RCC 7860 (cell line): ENCODE measurements around the gene RAB22A.

Source experiments
- DNase-seq: peaks from one replicate; pipeline ENCODE4 v3.0.0-alpha.2; 2015; ENCODE audit warnings: low spot score
- FAIRE-seq: peaks from 2 replicates; lab custom pipeline; 2012; peaks lifted over from hg19 to GRCh38; lab: Jason Lieb, UNC

Gene RAB22A

GRCh38 chr20:58309591-58310290 lies at the start of gene RAB22A:
Gene RAB22A, plus strand, starts transcription at chr20:58309715. Its CDS starts 262 bp downstream, at chr20:58309977.
- FAIRE-seq, result no peak

GRCh38 chr20:58260006-58260405 lies 49.5 kb upstream of the RAB22A start:
- DNase-seq (no peak), FAIRE-seq (no peak)

More at GRCh38 chr20:58309591-58310290, at the start of gene RAB22A:
- peak; percentile 81 for DNase-seq

DNA sequence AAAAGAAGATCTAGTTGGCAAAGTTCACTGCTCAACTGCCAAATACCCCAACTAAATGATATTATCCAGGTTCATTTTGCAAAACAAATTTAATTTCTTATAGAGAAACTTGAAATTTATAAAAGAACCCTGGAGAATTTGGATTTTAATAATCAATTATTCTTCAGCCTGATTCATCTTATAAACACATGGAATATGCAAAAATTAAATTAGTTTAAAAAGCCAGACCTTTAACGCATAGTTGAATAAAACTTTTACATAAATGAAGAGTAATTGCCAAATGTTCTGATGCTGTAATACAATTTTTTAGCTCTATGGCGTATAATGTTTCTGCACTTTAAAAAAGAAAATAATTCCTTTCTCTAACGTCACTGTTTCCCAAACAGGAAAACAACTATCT lies 47.9 kb upstream of the RAB22A start:
- FAIRE-seq (no peak), DNase-seq (no peak)

- DNase-seq (no peak), FAIRE-seq (no peak)
Measured at GRCh38 chr20:58264271-58264670, 45.2 kb upstream of the RAB22A start.

DNA sequence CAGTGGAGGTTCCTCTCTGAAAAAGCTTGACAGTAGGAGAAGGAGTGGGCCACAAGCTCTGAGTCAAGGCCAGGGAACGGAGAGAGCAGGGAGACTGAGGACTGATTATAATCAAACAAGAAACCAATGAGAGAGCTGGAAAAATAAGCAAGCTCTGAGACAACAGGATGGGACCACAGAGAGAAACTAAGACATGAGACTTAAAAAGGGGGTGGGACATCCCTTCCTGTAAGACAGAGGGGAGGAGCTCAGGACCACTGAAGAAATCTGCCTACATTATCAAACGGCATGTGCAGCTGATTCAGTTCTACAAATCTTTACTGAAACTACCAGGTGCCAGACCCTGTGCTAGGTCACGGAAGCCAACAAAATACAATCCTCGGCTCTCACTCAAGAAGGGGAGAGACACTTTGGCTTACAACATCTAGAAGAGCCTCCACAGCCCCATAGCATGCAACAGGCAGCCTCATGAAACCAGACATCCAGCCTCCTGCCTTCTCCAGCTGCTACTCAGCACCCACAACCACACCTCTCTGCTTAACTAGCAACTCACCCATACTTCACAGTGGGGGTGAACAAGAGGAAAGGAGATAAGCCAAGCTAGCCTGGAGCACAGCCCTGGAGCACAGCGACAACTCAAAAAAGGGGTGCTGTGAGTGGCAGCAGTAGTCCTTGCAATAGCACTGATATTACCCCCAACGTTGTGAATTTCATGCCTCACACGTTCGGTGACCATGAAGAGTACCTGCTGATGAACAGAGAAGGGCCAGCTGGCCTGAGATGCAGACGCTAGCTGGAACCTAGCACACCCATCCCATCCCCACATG lies 41.9 kb upstream of the RAB22A start:
- FAIRE-seq (no peak), DNase-seq (no peak)

GRCh38 chr20:58268421-58268821 lies 41.1 kb upstream of the RAB22A start:
- FAIRE-seq (no peak), DNase-seq (no peak)

GRCh38 chr20:58268936-58269619 lies 40.4 kb upstream of the RAB22A start:
- FAIRE-seq (peak; percentile 85), DNase-seq (peak; percentile 84)

DNA sequence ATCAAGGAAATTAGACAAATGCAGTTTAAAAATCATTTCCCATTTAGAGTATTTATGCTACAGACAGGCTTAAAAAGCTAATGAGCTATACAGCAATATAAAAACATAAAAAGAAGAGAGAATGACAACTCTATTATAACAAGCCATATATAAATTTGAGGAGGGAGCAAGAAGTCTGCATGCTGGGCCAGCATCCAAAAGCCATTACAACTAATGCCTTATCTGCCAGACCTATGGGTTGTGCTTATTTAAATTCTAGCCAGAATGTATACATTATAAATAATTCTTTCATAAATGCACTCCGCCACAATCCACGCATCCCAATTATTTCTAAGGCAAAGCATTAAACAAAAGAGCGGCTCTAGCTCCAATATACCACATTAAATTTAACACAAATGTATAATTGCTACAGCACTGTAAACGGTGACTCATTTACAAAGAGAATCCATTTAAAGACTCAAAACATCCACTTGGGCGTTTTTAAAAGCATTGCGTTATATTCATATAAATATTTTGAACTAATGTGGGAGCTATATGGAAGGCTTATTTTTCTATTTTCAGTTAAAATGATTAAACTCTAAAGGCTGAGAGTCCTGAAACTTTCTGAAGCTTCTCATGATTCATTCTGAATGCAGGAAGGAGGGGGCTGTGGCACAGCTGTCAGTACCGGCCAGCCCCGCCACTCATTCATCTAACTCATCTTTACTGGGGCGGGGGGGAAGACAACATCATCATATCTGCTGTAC lies 37.7 kb upstream of the RAB22A start:
- DNase-seq (no peak), FAIRE-seq (no peak)

- FAIRE-seq, result peak; percentile 18
- no peak for DNase-seq
Measured at GRCh38 chr20:58274384-58274783, 35.1 kb upstream of the RAB22A start.

GRCh38 chr20:58277107-58277506 lies 32.4 kb upstream of the RAB22A start:
- DNase-seq, result no peak
- no peak for FAIRE-seq

DNA sequence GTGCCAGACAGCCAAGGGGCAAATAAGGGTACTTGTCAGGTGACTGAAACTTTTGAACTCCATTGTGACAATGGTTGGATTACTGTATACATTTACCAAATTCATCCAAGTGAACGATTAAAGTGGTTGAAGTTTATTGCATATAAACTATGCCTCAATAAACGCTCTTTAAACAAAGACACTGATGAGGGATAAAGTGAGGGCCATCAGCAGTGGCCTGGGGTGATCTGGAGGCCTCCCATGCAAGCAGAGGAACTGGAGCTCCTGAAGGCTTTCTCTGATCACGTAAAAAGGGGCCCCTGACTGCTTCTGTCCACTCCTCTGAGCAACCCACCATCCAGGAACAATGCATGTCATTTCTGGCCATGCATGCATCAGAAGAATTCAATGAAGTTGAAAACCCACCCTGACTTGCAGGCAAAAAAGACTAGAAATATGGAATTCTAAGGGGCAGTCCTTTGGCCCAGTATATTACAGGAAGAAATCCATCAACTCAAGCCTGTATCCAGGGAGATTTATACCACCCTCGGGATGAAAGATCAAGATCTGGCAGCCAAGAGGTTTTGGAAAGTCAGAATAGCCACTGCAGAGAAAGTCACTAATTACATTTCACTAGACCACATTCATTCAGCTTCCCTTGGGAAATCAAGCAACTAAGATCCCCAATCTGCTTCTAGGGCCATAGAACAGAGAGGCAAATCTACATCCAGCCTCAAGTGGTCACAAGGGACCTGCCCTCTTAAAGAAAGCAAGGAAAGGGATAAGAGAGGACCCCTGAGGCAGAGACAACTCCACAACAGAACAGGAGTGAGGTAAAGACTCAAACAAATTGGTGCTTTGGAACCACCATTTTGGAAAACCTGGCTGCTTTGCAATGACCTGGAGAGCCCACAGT lies 31.7 kb upstream of the RAB22A start:
- DNase-seq (no peak), FAIRE-seq (no peak)

DNA sequence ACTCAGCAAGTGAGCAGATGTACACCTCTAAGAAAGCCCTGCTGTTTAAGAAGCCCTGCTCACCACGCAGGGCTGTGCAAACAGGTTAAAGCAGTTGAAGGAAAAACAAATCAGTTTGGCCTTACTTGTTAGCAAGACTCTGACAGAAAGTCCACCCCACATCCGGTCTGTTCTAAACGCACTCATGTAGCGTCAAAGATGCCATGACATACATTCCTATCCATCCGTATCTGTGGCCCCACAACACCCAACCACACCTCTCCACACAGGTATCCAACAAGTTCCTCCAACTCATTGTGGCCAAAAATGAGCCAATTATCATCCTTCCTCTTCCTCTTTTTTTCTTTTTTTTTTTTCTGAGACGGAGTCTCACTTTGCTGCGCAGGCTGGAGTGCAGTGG lies 22.8 kb upstream of the RAB22A start:
- FAIRE-seq (no peak), DNase-seq (no peak)

GRCh38 chr20:58287638-58288037 lies 21.9 kb upstream of the RAB22A start:
- DNase-seq, result no peak
- FAIRE-seq, result no peak

- no peak for FAIRE-seq
Measured at GRCh38 chr20:58289143-58289542, 20.4 kb upstream of the RAB22A start.

DNA sequence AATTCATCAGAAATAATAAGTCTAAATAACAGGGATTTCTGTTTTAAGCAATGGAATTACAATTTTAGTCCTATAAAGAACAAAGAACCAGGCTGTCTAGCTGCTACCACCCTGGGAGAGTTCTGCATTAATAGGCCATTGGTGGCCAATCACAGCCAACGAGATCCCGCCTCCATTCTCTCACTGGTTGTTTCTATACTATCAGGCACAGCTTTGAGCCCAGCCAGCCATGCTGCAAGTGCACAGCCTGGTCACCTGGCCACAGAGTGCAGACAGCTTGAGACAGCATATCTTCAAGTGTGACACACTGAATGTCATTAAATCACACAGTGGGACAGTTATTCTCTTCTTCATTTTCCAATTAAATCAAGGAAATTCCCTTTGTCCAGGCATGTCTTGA lies 16.1 kb upstream of the RAB22A start:
- FAIRE-seq (no peak), DNase-seq (no peak)

More at GRCh38 chr20:58289143-58289542, 20.4 kb upstream of the RAB22A start:
- DNase-seq, result no peak

DNA sequence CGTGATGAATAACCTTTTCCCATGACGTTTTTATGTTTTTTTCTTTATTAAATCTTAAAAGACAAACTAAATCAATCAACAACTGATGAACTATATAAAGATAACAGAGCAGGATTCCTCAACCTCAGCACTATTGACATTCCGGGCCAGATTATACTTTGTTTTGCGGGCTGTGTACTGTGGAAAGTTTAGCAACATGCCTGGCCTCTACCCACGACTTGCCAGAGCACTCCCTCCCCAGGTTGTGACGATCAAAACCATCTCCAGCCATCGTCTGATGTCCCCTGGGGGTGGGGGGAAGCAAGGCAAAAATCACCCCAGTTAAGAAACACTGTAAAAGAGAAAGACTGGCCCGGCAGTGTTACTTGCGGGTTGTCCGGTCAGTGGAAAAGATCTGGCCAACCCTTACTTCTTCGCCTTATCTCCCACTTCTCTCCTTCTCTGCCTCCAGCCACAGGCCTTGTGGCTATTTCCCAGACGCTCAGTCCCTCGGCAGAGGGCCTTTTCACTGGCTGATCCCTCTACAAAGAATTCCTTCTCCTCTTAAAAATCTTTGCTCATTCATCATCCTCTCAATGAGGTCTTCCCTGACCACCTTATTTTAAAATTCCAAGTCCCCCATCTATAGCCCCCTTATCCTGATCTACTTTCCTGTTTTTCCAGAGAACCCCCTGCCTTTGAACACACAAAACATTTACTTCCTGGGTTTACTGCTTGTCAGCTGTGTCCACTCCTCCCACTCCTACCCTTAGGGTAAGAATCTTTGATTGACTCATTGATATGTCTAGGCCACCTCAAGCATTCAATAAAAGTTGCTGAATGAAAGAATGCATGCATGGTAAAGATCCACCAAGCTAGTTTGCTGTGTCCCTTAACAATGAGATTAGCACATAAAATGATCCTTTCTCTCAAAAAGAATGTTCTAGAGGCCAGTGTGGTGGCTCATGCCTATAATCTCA lies 14.7 kb upstream of the RAB22A start:
- DNase-seq (no peak), FAIRE-seq (no peak)

DNA sequence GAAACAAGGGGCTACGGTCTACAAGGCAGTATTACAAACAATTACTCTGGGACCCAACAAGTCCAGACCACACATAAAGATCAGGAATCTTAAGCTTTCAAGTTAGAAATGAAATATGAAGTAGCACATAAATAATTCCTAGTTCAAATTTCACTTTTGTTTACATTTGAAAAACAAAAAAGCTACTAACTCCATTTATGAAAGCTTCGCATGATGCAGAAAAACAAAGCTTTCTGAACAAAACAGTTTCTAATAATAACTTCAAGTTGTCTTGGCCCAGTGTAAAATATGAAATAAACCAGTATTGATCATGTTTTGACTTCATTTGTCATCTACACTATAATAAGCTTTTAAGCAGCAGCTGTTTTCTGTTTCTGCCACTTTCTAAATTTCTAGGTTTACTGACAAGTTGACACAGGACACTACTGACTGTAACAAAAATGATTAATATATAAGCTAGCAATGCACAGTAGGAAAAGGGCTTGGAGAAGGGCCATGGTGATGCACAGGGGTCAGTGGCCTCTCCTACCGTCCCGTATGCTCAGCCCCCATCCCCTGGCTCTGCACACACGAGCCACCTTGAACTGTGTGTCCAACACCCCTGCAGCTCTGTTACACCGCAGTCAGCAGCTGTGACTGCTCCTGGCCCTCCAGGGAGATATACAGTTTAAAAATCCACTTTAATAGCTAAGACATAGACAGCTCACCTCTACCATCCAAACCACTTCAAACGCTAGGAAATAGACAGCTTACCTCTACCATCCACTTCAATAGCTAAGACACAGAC lies 13.3 kb upstream of the RAB22A start:
- DNase-seq (no peak), FAIRE-seq (no peak)

DNA sequence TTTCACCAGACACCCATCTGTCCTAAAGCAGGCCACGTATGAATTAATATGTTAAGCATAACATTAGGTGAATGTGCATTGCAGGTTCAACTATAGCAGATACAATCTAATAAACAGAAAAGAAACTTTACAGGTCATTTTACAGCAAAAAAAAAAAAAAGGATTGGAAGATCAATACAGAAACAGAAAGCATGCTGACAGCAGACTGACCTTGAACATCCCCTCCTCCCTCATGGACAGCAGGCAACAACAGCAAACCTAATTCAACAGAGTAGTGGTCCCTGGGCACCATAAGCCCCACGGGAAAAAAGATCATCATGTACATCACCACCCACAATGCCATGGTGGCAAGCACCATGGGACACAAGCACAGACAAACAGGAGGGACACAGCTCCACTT lies 12.1 kb upstream of the RAB22A start:
- DNase-seq (no peak), FAIRE-seq (no peak)
